Measurements from ENCODE around the gene GMPS. TPM values are rescaled to one million over a fixed set of nuclear protein-coding genes. Genes with fewer than 3 reads are reported as not detected.

GMPS gene
- total RNA-seq, 1 donor from 2014 or later = 16.2 TPM

- Histone ChIP-seq H3K27me3 (ENCODE audit: control insufficient read depth in 3 of 3, insufficient read depth in 3 of 3, low read length in 3 of 3) (no peaks in the 10 kb centered on the region), H3K36me3 (ENCODE audit: control insufficient read depth in 3 of 3, insufficient read depth in 3 of 3, low read length in 3 of 3) (peaks cover 0 to 12% (median 5%) of the 10 kb centered on the region in 3 donors), H3K27ac (ENCODE audit: low read depth, low read length) (no peak overlapping the region), H3K4me3 (ENCODE audit: low read length in 3 of 3) (no peak overlapping the region), H3K4me1 (ENCODE audit: control insufficient read depth in 3 of 3, insufficient read depth in 3 of 3, low read length in 3 of 3) (peaks cover 6 to 8% (median 6%) of the 10 kb centered on the region in 3 donors), H3K9me3 (ENCODE audit: control insufficient read depth in 3 of 3, low read length in 3 of 3) (no peaks in the 10 kb centered on the region), H3K9ac (ENCODE audit: low read depth in 1 of 3, low read length in 3 of 3) (no peak overlapping the region)
These were observed 20.3 kb downstream of the GMPS start for GRCh38 chr3:155890671-155891190.

DNA sequence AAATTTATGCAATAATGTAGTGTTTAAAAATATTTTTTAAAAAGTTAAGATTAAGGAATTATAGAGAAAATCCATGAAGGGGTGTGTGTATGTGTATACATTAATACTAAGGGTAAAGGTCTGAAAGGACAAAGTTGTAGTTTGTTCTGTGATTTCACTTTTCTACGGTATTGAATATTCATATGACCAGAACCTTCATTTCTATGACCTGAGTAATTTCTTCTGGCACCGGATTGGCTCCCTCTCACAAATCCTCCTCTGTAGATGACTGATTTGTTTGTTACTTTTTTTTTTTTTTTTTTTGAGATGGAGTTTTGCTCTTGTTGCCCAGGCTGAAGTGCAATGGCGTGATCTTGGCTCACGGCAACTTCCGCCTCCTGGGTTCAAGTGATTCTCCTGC lies 20.9 kb downstream of the GMPS start:
- Histone ChIP-seq H3K36me3 (ENCODE audit: control insufficient read depth in 3 of 3, insufficient read depth in 3 of 3, low read length in 3 of 3) (peaks cover 0 to 13% (median 5%) of the 10 kb centered on the region in 3 donors), H3K9me3 (ENCODE audit: control insufficient read depth in 3 of 3, low read length in 3 of 3) (no peaks in the 10 kb centered on the region), H3K4me1 (ENCODE audit: control insufficient read depth in 3 of 3, insufficient read depth in 3 of 3, low read length in 3 of 3) (peaks cover 6 to 8% (median 6%) of the 10 kb centered on the region in 3 donors), H3K4me3 (ENCODE audit: low read length in 3 of 3) (no peak overlapping the region), H3K27me3 (ENCODE audit: control insufficient read depth in 3 of 3, insufficient read depth in 3 of 3, low read length in 3 of 3) (no peaks in the 10 kb centered on the region), H3K9ac (ENCODE audit: low read depth in 1 of 3, low read length in 3 of 3) (no peak overlapping the region), H3K27ac (ENCODE audit: low read depth, low read length) (no peak overlapping the region)

- Histone ChIP-seq H3K9me3 (ENCODE audit: control insufficient read depth in 3 of 3, low read length in 3 of 3) (no peaks in the 10 kb centered on the region), H3K27me3 (ENCODE audit: control insufficient read depth in 3 of 3, insufficient read depth in 3 of 3, low read length in 3 of 3) (no peaks in the 10 kb centered on the region), H3K36me3 (ENCODE audit: control insufficient read depth in 3 of 3, insufficient read depth in 3 of 3, low read length in 3 of 3) (peaks cover 7 to 34% (median 17%) of the 10 kb centered on the region in 3 donors), H3K9ac (ENCODE audit: low read depth in 1 of 3, low read length in 3 of 3) (no peak overlapping the region), H3K4me3 (ENCODE audit: low read length in 3 of 3) (no peak overlapping the region), H3K27ac (ENCODE audit: low read depth, low read length) (no peak overlapping the region), H3K4me1 (ENCODE audit: control insufficient read depth in 3 of 3, insufficient read depth in 3 of 3, low read length in 3 of 3) (peaks cover 0 to 5% (median 5%) of the 10 kb centered on the region in 3 donors)
These were observed 25.0 kb downstream of the GMPS start for GRCh38 chr3:155895379-155895900.

- H3K27me3 ChIP-seq (ENCODE audit: control insufficient read depth in 3 of 3, insufficient read depth in 3 of 3, low read length in 3 of 3) = no peaks in the 10 kb centered on the region
- H3K27ac ChIP-seq (ENCODE audit: low read depth, low read length) = no peak overlapping the region
- H3K9me3 ChIP-seq (ENCODE audit: control insufficient read depth in 3 of 3, low read length in 3 of 3) = no peaks in the 10 kb centered on the region
- peaks cover 0 to 18% (median 16%) of the 10 kb centered on the region in 3 donors for H3K36me3 ChIP-seq (ENCODE audit: control insufficient read depth in 3 of 3, insufficient read depth in 3 of 3, low read length in 3 of 3)
- no peak overlapping the region for H3K9ac ChIP-seq (ENCODE audit: low read depth in 1 of 3, low read length in 3 of 3)
- no peaks in the 10 kb centered on the region for H3K4me1 ChIP-seq (ENCODE audit: control insufficient read depth in 3 of 3, insufficient read depth in 3 of 3, low read length in 3 of 3)
- no peak overlapping the region for H3K4me3 ChIP-seq (ENCODE audit: low read length in 3 of 3)
These were observed 36.5 kb downstream of the GMPS start for GRCh38 chr3:155906900-155907299.

GRCh38 chr3:155908086-155908485 lies 37.6 kb downstream of the GMPS start:
- no peaks in the 10 kb centered on the region for H3K27me3 ChIP-seq (ENCODE audit: control insufficient read depth in 3 of 3, insufficient read depth in 3 of 3, low read length in 3 of 3)
- peaks cover 0 to 4% (median 3%) of the 10 kb centered on the region in 3 donors for H3K4me1 ChIP-seq (ENCODE audit: control insufficient read depth in 3 of 3, insufficient read depth in 3 of 3, low read length in 3 of 3)
- no peak overlapping the region for H3K4me3 ChIP-seq (ENCODE audit: low read length in 3 of 3)
- H3K27ac ChIP-seq (ENCODE audit: low read depth, low read length) = no peak overlapping the region
- H3K9ac ChIP-seq (ENCODE audit: low read depth in 1 of 3, low read length in 3 of 3) = no peak overlapping the region
- peaks cover 0 to 23% (median 16%) of the 10 kb centered on the region in 3 donors for H3K36me3 ChIP-seq (ENCODE audit: control insufficient read depth in 3 of 3, insufficient read depth in 3 of 3, low read length in 3 of 3)
- H3K9me3 ChIP-seq (ENCODE audit: control insufficient read depth in 3 of 3, low read length in 3 of 3) = no peaks in the 10 kb centered on the region

DNA sequence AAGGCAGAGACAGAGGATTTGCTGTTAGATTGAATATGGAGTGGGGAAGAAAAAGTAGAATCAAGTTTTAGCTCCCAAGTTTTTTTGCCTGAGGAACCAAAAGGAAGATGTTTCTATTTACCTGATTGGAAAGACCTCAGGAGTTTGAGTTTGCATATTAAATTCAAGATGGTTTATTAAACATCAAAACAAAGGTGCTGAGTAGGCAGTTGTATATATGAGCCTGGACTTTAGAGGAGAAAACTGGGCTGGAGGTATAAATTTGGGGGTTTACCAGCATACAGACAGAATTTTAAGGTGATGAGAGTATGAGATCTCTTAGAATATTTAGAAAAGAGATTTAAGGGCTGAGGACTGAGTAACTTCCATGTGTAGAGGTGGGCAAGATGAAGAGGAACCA lies 38.2 kb downstream of the GMPS start:
- H3K27ac ChIP-seq (ENCODE audit: low read depth, low read length) = no peak overlapping the region

DNA sequence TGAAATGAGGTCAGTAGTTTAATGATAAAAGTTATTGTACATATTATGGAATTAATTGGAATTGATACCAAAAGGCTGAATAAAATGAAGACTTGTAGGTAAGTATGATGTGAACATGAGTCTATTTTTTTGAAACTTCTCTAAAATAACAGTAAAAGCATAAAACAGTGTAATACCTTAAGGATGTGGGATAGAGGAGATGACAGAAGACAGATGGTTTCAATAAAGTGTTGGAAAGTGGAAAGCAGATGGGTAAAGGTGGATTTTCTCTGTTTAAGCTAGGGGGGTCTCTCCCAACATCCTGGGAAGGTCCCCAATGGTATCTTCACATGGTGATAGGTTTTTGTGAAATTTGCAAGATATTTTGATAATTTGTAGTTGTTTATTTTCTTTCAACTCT lies 41.6 kb downstream of the GMPS start:
- Histone ChIP-seq H3K27ac (ENCODE audit: low read depth, low read length) (no peak overlapping the region), H3K4me1 (ENCODE audit: control insufficient read depth in 3 of 3, insufficient read depth in 3 of 3, low read length in 3 of 3) (peaks cover 0 to 4% (median 3%) of the 10 kb centered on the region in 3 donors), H3K36me3 (ENCODE audit: control insufficient read depth in 3 of 3, insufficient read depth in 3 of 3, low read length in 3 of 3) (peaks cover 11 to 39% (median 25%) of the 10 kb centered on the region in 3 donors), H3K4me3 (ENCODE audit: low read length in 3 of 3) (no peak overlapping the region), H3K9ac (ENCODE audit: low read depth in 1 of 3, low read length in 3 of 3) (no peak overlapping the region), H3K27me3 (ENCODE audit: control insufficient read depth in 3 of 3, insufficient read depth in 3 of 3, low read length in 3 of 3) (no peaks in the 10 kb centered on the region), H3K9me3 (ENCODE audit: control insufficient read depth in 3 of 3, low read length in 3 of 3) (no peaks in the 10 kb centered on the region)

More for the DNA sequence above, 38.2 kb downstream of the GMPS start:
- Histone ChIP-seq H3K36me3 (ENCODE audit: control insufficient read depth in 3 of 3, insufficient read depth in 3 of 3, low read length in 3 of 3) (peaks cover 0 to 23% (median 16%) of the 10 kb centered on the region in 3 donors), H3K27me3 (ENCODE audit: control insufficient read depth in 3 of 3, insufficient read depth in 3 of 3, low read length in 3 of 3) (no peaks in the 10 kb centered on the region), H3K4me3 (ENCODE audit: low read length in 3 of 3) (no peak overlapping the region), H3K9ac (ENCODE audit: low read depth in 1 of 3, low read length in 3 of 3) (no peak overlapping the region), H3K4me1 (ENCODE audit: control insufficient read depth in 3 of 3, insufficient read depth in 3 of 3, low read length in 3 of 3) (peaks cover 0 to 4% (median 3%) of the 10 kb centered on the region in 3 donors), H3K9me3 (ENCODE audit: control insufficient read depth in 3 of 3, low read length in 3 of 3) (no peaks in the 10 kb centered on the region)

GRCh38 chr3:155912579-155913190 lies 42.2 kb downstream of the GMPS start:
- Histone ChIP-seq H3K36me3 (ENCODE audit: control insufficient read depth in 3 of 3, insufficient read depth in 3 of 3, low read length in 3 of 3) (peaks cover 11 to 37% (median 23%) of the 10 kb centered on the region in 3 donors), H3K9me3 (ENCODE audit: control insufficient read depth in 3 of 3, low read length in 3 of 3) (no peaks in the 10 kb centered on the region), H3K9ac (ENCODE audit: low read depth in 1 of 3, low read length in 3 of 3) (no peak overlapping the region), H3K27me3 (ENCODE audit: control insufficient read depth in 3 of 3, insufficient read depth in 3 of 3, low read length in 3 of 3) (no peaks in the 10 kb centered on the region), H3K27ac (ENCODE audit: low read depth, low read length) (no peak overlapping the region), H3K4me1 (ENCODE audit: control insufficient read depth in 3 of 3, insufficient read depth in 3 of 3, low read length in 3 of 3) (peaks cover 0 to 4% (median 3%) of the 10 kb centered on the region in 3 donors), H3K4me3 (ENCODE audit: low read length in 3 of 3) (no peak overlapping the region)

DNA sequence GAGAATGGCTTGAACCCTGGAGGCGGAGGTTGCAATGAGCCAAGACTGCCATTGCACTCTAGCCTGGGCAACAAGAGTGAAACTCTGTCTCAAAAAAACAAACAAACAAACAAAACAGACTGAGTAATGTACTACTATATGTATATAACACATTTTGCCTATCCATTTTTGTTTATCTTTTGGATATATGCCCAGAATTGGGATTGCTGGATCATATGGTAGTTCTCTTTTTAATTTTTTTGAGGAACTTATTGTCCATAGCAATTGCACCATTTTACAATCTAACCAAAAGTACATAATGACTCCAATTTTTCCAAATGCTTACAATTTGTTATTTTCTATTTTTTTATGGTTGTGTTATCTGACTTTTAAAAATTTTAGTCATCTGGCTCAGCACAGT lies 47.3 kb downstream of the GMPS start:
- no peaks in the 10 kb centered on the region for H3K27me3 ChIP-seq (ENCODE audit: control insufficient read depth in 3 of 3, insufficient read depth in 3 of 3, low read length in 3 of 3)
- peaks cover 10 to 29% (median 11%) of the 10 kb centered on the region in 3 donors for H3K36me3 ChIP-seq (ENCODE audit: control insufficient read depth in 3 of 3, insufficient read depth in 3 of 3, low read length in 3 of 3)
- peaks cover 0 to 2% (median under 1%) of the 10 kb centered on the region in 3 donors for H3K4me1 ChIP-seq (ENCODE audit: control insufficient read depth in 3 of 3, insufficient read depth in 3 of 3, low read length in 3 of 3)
- no peak overlapping the region for H3K9ac ChIP-seq (ENCODE audit: low read depth in 1 of 3, low read length in 3 of 3)
- H3K4me3 ChIP-seq (ENCODE audit: low read length in 3 of 3) = no peak overlapping the region
- H3K9me3 ChIP-seq (ENCODE audit: control insufficient read depth in 3 of 3, low read length in 3 of 3) = no peaks in the 10 kb centered on the region
- H3K27ac ChIP-seq (ENCODE audit: low read depth, low read length) = no peak overlapping the region

GRCh38 chr3:155919728-155920127 lies 49.3 kb downstream of the GMPS start:
- H3K4me1 ChIP-seq (ENCODE audit: control insufficient read depth in 3 of 3, insufficient read depth in 3 of 3, low read length in 3 of 3) = no peaks in the 10 kb centered on the region
- no peak overlapping the region for H3K27ac ChIP-seq (ENCODE audit: low read depth, low read length)
- H3K36me3 ChIP-seq (ENCODE audit: control insufficient read depth in 3 of 3, insufficient read depth in 3 of 3, low read length in 3 of 3) = peaks cover 8 to 30% (median 15%) of the 10 kb centered on the region in 3 donors
- H3K27me3 ChIP-seq (ENCODE audit: control insufficient read depth in 3 of 3, insufficient read depth in 3 of 3, low read length in 3 of 3) = no peaks in the 10 kb centered on the region
- H3K4me3 ChIP-seq (ENCODE audit: low read length in 3 of 3) = no peak overlapping the region
- H3K9me3 ChIP-seq (ENCODE audit: control insufficient read depth in 3 of 3, low read length in 3 of 3) = no peaks in the 10 kb centered on the region
- H3K9ac ChIP-seq (ENCODE audit: low read depth in 1 of 3, low read length in 3 of 3) = no peak overlapping the region
